GM18519 (cell line): Measurements from ENCODE around the gene RNF212.
"Not testable (repeated sequence)": the region's sequence is repeated elsewhere in the genome, so short reads cannot be mapped to it uniquely, and the experiment has no call there.

Experiments used
- ATAC-seq: cut with Tn5 transposase; IDR thresholded peaks from one replicate; pipeline ENCODE4 v1.9.1; 2021; ENCODE audit warnings: mild to moderate bottlenecking, moderate library complexity; ENCODE audit not compliant: unreplicated experiment, low FRiP score

The RNF212 gene

GRCh38 chr4:1072830-1073446 is 40.4 kb downstream of the RNF212 start:
- ATAC-seq = no peak

- no peak for ATAC-seq
These were observed 44.0 kb downstream of the RNF212 start for GRCh38 chr4:1069394-1069793.

DNA sequence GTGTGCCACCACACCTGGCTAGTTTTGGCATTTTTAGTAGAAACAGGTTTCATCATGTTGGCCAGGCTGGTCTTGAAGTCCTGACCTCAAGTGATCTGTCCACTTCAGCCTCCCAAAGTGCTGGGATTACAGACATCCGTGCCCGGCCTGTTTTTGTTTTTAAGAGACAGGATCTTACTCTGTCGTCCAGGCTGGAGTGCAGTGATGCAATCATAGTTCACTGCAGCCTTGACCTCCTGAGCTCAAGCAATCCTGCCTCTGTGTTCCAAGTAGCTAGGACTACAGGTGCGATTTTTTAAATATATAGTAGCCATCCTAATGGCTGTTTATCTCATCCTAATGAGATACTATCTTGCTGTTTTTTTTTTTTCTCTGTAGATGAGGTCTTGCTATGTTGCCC is 47.6 kb downstream of the RNF212 start:
- no peak for ATAC-seq

DNA sequence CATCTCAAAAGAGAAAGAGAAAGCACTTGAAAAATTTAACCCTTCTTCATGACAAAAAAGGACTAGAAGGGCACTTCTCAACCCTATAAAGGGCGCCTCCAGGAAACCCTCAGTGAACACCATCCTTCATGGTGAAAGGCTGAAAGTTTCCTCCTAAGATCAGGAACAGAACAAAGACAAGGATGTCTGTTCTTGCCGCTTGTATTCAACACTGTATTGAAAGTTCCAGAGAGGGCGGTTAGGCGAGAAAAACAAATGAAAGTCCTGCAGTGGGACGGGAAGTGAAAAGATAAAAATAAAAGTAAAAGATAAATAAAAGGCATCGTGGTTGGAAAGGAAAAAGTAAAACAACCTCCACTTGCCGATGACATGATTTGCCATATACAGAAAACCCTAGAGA is 50.9 kb downstream of the RNF212 start:
- ATAC-seq = no peak

- ATAC-seq = no peak
These were observed 51.6 kb downstream of the RNF212 start for GRCh38 chr4:1061760-1062159.

DNA sequence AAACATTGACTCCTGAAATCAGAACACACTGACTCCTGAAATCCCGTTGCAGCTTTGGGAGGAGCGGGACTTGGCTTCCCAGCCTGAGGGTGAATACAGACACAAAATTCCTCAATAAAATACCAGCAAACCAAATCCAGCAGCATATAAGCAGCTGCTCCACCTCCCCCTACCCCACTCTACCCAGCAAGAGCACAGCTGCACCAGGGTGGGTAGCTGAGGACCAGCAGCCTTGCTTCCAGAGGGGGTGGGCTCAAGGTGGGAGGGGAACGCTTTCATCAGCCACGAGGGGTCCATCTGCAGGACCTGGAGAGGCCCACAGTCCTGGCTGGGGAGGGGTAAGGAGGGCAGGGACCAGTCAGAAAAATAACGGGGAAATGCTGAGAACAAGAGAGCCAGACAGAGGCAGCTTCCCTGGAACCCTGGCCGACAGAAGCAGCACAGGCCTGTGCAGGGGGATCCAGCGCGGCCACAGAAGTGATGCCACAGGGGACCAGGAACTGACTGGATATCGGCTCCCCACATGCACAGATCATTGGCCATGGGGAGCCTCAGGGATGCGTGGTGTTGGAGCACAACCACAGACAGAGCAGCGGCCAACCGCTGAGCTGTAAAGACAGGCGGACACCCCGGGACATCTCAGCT is 52.2 kb downstream of the RNF212 start:
- ATAC-seq = no peak

GRCh38 chr4:1060621-1061020 is 52.7 kb downstream of the RNF212 start:
- no peak for ATAC-seq

DNA sequence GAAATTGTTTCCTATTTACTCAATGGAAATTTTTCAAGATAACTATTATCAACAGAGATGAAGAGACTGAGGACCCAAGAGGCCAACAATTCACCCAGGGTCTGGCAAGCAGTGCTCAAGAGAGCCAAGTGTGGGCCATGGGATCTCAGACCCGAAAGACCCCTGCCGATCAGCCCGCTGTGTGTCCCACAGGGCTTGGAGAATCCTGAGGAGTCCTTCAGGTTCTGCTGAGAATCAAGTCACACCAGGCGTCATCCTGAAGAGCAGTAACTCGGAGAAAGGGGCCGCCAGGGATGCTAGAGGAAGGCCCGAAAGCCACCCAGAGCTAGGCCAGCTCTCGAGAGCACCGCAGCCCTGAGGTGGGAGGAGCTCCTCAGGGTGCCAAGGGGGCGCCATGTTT is 53.2 kb downstream of the RNF212 start:
- no peak for ATAC-seq

- ATAC-seq = no peak
These were observed 54.2 kb downstream of the RNF212 start for GRCh38 chr4:1058997-1059665.

- ATAC-seq = no peak
These were observed 55.0 kb downstream of the RNF212 start for GRCh38 chr4:1058198-1058996.

DNA sequence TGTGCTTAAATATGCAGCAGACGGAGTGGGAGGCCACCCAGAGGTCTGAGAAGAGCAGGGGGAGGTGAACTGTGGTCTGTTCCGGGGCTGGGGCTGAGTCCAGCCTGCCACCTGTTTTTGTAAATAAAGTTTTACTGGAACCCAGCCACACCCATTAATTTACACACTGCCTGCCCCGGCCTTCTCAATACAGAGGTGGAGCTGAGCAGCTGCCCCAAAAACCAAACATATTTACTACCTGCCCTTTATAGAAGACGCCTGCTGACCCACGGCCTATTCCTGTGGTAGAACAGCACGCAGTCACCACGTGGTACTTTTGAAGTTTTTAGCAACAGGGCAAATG is 56.0 kb downstream of the RNF212 start:
- no peak for ATAC-seq

DNA sequence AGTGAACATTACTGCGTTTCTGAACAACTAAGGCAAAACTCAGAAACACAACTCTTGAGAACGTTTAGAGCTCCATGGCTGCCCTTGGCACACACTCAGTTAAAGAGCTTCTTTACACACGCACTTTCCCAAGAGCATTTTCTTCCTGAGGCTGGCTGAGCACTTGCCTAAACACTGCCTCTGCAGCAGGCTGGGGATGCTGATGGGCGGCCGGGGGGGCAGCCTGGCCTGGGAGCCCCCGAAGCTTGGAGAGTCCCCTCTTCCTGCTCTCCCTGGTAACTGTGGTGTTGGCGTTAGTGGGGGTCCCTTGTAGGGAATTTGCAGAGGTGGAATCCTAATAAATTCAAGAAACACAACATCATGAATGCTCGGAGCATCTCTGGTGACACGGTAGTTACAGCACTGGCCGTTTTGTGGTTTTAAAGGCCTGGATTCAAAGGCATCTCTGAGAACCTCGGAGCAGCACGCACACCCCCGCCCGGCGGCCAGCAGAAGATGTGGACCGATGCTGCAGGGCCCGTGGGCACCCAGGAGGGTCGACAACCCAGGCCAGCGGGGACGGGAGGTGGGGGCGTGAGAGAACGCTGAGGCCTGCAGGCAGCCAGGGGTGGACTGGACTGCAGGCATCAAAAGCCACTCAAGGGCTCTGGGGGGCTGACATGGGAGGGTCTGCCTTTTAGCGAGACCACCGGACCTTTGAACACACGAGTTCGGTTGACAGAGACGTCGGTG is 56.5 kb downstream of the RNF212 start:
- no peak for ATAC-seq

- ATAC-seq = no peak
These were observed 57.4 kb downstream of the RNF212 start for GRCh38 chr4:1055721-1056590.

DNA sequence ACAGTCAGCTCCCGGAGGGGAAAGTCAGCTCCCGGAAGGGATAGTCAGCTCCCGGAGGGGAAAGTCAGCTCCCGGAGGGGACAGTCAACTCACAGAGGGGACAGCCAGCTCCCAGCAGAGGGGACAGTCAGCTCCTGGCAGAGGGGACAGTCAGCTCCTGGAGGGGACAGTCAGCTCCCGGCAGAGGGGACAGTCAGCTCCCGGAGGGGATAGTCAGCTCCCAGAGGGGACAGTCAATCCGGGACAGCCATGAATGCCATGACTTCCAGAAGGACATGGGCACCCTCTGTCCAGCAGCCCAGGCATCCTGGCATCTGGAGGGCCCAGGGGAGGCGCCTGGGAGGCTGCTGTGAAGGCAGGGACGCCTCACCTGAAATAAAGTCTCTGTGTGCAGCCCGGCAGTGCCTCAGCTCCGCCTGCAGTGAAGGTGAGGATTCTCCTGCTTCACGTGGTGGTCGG is 58.1 kb downstream of the RNF212 start:
- not testable (repeated sequence) for ATAC-seq

GRCh38 chr4:1054696-1055242 is 58.6 kb downstream of the RNF212 start:
- not testable (repeated sequence) for ATAC-seq

- ATAC-seq = not testable (repeated sequence)
These were observed 59.5 kb downstream of the RNF212 start for GRCh38 chr4:1053891-1054290.

DNA sequence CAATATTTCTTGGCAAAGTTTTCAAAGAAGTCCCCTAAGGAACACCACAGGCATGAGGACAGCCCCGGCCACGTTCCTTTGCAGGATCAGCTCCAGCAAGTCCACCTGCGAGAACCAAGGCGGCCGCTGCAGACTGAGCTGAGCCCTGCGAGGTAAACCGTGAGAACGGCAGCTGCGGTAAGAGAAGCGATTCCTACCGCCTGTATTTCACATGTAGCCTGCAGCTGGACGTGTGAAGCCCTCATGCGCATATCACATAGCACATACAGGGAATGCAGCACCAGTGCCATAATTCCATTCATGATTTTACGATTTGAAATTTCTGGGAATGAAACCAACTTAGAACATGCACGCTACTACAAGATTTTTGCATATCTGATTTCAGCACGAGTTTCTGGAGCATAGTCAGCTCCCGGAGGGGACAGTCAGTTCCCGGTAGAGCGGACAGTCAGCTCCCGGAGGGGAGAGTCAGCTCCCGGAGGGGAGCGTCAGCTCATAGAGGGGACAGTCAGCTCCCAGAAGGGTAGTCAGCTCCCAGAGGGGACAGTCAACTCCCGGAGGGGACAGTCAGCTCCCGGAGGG is 60.2 kb downstream of the RNF212 start:
- ATAC-seq = no peak

- no peak for ATAC-seq
These were observed 61.1 kb downstream of the RNF212 start for GRCh38 chr4:1052231-1052671.

GRCh38 chr4:1051472-1051871 is 61.9 kb downstream of the RNF212 start:
- no peak for ATAC-seq
